HG03469 (cell line): ENCODE measurements around the gene FSHR.

Experiments
- ATAC-seq: cut with Tn5 transposase; IDR thresholded peaks from one replicate; pipeline ENCODE4 v1.9.1; 2021; ENCODE audit warnings: mild to moderate bottlenecking, moderate library complexity, moderate number of reproducible peaks; ENCODE audit not compliant: unreplicated experiment

The FSHR gene

GRCh38 chr2:48968011-48968410 is 186.3 kb downstream of the FSHR start:
- no peak for ATAC-seq

- ATAC-seq = no peak
Observed at GRCh38 chr2:48965204-48965603, 189.1 kb downstream of the FSHR start.

- no peak for ATAC-seq
Observed at GRCh38 chr2:48961009-48961408, 193.3 kb downstream of the FSHR start.

- ATAC-seq = no peak
Observed at GRCh38 chr2:48954935-48955334, 199.4 kb downstream of the FSHR start.

GRCh38 chr2:48954311-48954710 is 200.0 kb downstream of the FSHR start:
- ATAC-seq = no peak

- no peak for ATAC-seq
Observed at GRCh38 chr2:48952614-48953013, 201.7 kb downstream of the FSHR start.

- no peak for ATAC-seq
Observed at GRCh38 chr2:48952143-48952542, 202.2 kb downstream of the FSHR start.

GRCh38 chr2:48948400-48949125 is 205.8 kb downstream of the FSHR start:
- no peak for ATAC-seq

GRCh38 chr2:48946449-48947048 is 207.8 kb downstream of the FSHR start:
- peak; percentile 72 for ATAC-seq

GRCh38 chr2:48944956-48945355 is 209.4 kb downstream of the FSHR start:
- ATAC-seq = no peak

- no peak for ATAC-seq
Observed at GRCh38 chr2:48943436-48943835, 210.9 kb downstream of the FSHR start.

- no peak for ATAC-seq
Observed at GRCh38 chr2:48941908-48942307, 212.4 kb downstream of the FSHR start.

- ATAC-seq = no peak
Observed at GRCh38 chr2:48941456-48941855, 212.9 kb downstream of the FSHR start.

- no peak for ATAC-seq
Observed at GRCh38 chr2:48940606-48941005, 213.7 kb downstream of the FSHR start.

GRCh38 chr2:48939232-48939631 is 215.1 kb downstream of the FSHR start:
- ATAC-seq = no peak

GRCh38 chr2:48938231-48938630 is 216.1 kb downstream of the FSHR start:
- ATAC-seq = no peak

GRCh38 chr2:48934807-48935206 is 219.5 kb downstream of the FSHR start:
- ATAC-seq = no peak

- no peak for ATAC-seq
Observed at GRCh38 chr2:48933828-48934497, 220.4 kb downstream of the FSHR start.

- no peak for ATAC-seq
Observed at GRCh38 chr2:48932667-48933066, 221.6 kb downstream of the FSHR start.

GRCh38 chr2:48929571-48930301 is 224.6 kb downstream of the FSHR start:
- no peak for ATAC-seq

- no peak for ATAC-seq
Observed at GRCh38 chr2:48927355-48927754, 227.0 kb downstream of the FSHR start.
